Activated naive CD4-positive, alpha-beta T cell treated with anti-CD3 and anti-CD28 coated beads, Interleukin-2, amount 10 ng/mL, durations not matched to agents 7 days and 5 days (primary cell): Measurements from ENCODE around the gene SMIM32.

Source experiments
- CTCF ChIA-PET: fragments of 350-600 bp; sonication (Branson Sonifier 250); formaldehyde crosslinking; loops from one replicate; lab custom pipeline; 2021; ENCODE audit warnings: antibody characterized with exemption; lab: Charles Lee
- DNase-seq: peaks from one replicate; pipeline ENCODE4 v3.0.0-alpha.2; 2020
- H3K27ac Mint-ChIP-seq: one replicate; pipeline ENCODE4 v1.8.0; 2021; ENCODE audit warnings: mild to moderate bottlenecking, moderate library complexity, mixed read lengths
- H3K27me3 Mint-ChIP-seq: one replicate; pipeline ENCODE4 v1.8.0; 2021; ENCODE audit warnings: mild to moderate bottlenecking, mixed read lengths
- H3K36me3 Mint-ChIP-seq: one replicate; pipeline ENCODE4 v1.8.0; 2021; ENCODE audit warnings: mixed read lengths
- H3K4me1 Mint-ChIP-seq: one replicate; pipeline ENCODE4 v1.8.0; 2021; ENCODE audit warnings: mixed read lengths
- H3K4me3 Mint-ChIP-seq: one replicate; pipeline ENCODE4 v1.8.0; 2021; ENCODE audit warnings: mild to moderate bottlenecking, moderate library complexity, mixed read lengths
- H3K9me3 Mint-ChIP-seq: one replicate; pipeline ENCODE4 v1.8.0; 2021; ENCODE audit warnings: mixed read lengths

The SMIM32 gene

GRCh38 chr5:136188859-136189258 lies 4.1 kb downstream of the SMIM32 start:
- Mint-ChIP-seq H3K27me3 (peaks cover 40% of the 10 kb centered on the region), H3K9me3 (no peaks in the 10 kb centered on the region), H3K36me3 (no peaks in the 10 kb centered on the region), H3K4me3 (no peak overlapping the region), H3K27ac (no peak overlapping the region), H3K4me1 (no peaks in the 10 kb centered on the region)
- DNase-seq, result no peak
- CTCF ChIA-PET, result interaction anchor here (1.4 kb wide), 1 partner anchor 24 kb away, joined by 6 read pairs; no protein-coding TSS in a partner anchor

GRCh38 chr5:136186796-136187195 lies 6.2 kb downstream of the SMIM32 start:
- H3K27me3 Mint-ChIP-seq, result peaks cover 19% of the 10 kb centered on the region
- no peak for DNase-seq
- no peaks in the 10 kb centered on the region for H3K4me1 Mint-ChIP-seq
- no peak overlapping the region for H3K27ac Mint-ChIP-seq
- H3K36me3 Mint-ChIP-seq, result no peaks in the 10 kb centered on the region
- H3K9me3 Mint-ChIP-seq, result no peaks in the 10 kb centered on the region
- H3K4me3 Mint-ChIP-seq, result no peak overlapping the region
- CTCF ChIA-PET, result no interaction called here

GRCh38 chr5:136185974-136186665 lies 6.8 kb downstream of the SMIM32 start:
- H3K9me3 Mint-ChIP-seq, result no peaks in the 10 kb centered on the region

GRCh38 chr5:136182618-136183017 lies 10.3 kb downstream of the SMIM32 start:
- Mint-ChIP-seq H3K9me3 (no peaks in the 10 kb centered on the region), H3K36me3 (no peaks in the 10 kb centered on the region), H3K4me3 (no peak overlapping the region), H3K27ac (no peak overlapping the region), H3K27me3 (no peaks in the 10 kb centered on the region), H3K4me1 (no peaks in the 10 kb centered on the region)
- CTCF ChIA-PET, result no interaction called here
- DNase-seq, result no peak

More at GRCh38 chr5:136185974-136186665, 6.8 kb downstream of the SMIM32 start:
- Mint-ChIP-seq H3K27me3 (peaks cover 13% of the 10 kb centered on the region), H3K4me3 (no peak overlapping the region), H3K36me3 (no peaks in the 10 kb centered on the region), H3K4me1 (no peaks in the 10 kb centered on the region), H3K27ac (no peak overlapping the region)
- no peak for DNase-seq
- CTCF ChIA-PET, result interaction anchor here (1.3 kb wide), 1 partner anchor 12 kb away, joined by 3 read pairs; no protein-coding TSS in a partner anchor

- Mint-ChIP-seq H3K4me1 (no peaks in the 10 kb centered on the region), H3K36me3 (no peaks in the 10 kb centered on the region), H3K4me3 (no peak overlapping the region), H3K27ac (no peak overlapping the region), H3K9me3 (no peaks in the 10 kb centered on the region), H3K27me3 (no peaks in the 10 kb centered on the region)
- CTCF ChIA-PET, result interaction anchor here (0.8 to 2.1 kb wide), 3 partner anchors 11 to 283 kb away, joined by 3 to 8 read pairs (median 3); no protein-coding TSS in a partner anchor
- no peak for DNase-seq
Measured at GRCh38 chr5:136174021-136174659, 18.8 kb downstream of the SMIM32 start.

- H3K4me1 Mint-ChIP-seq, result no peaks in the 10 kb centered on the region
- no peaks in the 10 kb centered on the region for H3K36me3 Mint-ChIP-seq
- no peak overlapping the region for H3K27ac Mint-ChIP-seq
- H3K9me3 Mint-ChIP-seq, result no peaks in the 10 kb centered on the region
- no peak overlapping the region for H3K4me3 Mint-ChIP-seq
- CTCF ChIA-PET, result no interaction called here
- no peaks in the 10 kb centered on the region for H3K27me3 Mint-ChIP-seq
- DNase-seq, result no peak
Measured at GRCh38 chr5:136169218-136169617, 23.7 kb downstream of the SMIM32 start.

- H3K36me3 Mint-ChIP-seq, result no peaks in the 10 kb centered on the region
- no peak for DNase-seq
- no peaks in the 10 kb centered on the region for H3K4me1 Mint-ChIP-seq
- no peaks in the 10 kb centered on the region for H3K27me3 Mint-ChIP-seq
- CTCF ChIA-PET, result no interaction called here
- H3K27ac Mint-ChIP-seq, result no peak overlapping the region
- H3K9me3 Mint-ChIP-seq, result no peaks in the 10 kb centered on the region
- no peak overlapping the region for H3K4me3 Mint-ChIP-seq
Measured at GRCh38 chr5:136166909-136167308, 26.1 kb downstream of the SMIM32 start.

GRCh38 chr5:136164226-136164625 lies 28.7 kb downstream of the SMIM32 start:
- Mint-ChIP-seq H3K27me3 (peaks cover 4% of the 10 kb centered on the region), H3K36me3 (no peaks in the 10 kb centered on the region), H3K27ac (no peak overlapping the region), H3K4me1 (no peaks in the 10 kb centered on the region), H3K4me3 (no peak overlapping the region), H3K9me3 (no peaks in the 10 kb centered on the region)
- no peak for DNase-seq
- CTCF ChIA-PET, result no interaction called here

GRCh38 chr5:136162008-136162407 lies 31.0 kb downstream of the SMIM32 start:
- CTCF ChIA-PET, result no interaction called here
- H3K4me1 Mint-ChIP-seq, result no peaks in the 10 kb centered on the region
- no peak overlapping the region for H3K4me3 Mint-ChIP-seq
- H3K27ac Mint-ChIP-seq, result no peak overlapping the region
- peaks cover 4% of the 10 kb centered on the region for H3K27me3 Mint-ChIP-seq
- no peaks in the 10 kb centered on the region for H3K36me3 Mint-ChIP-seq
- no peaks in the 10 kb centered on the region for H3K9me3 Mint-ChIP-seq
- no peak for DNase-seq

- Mint-ChIP-seq H3K4me1 (no peaks in the 10 kb centered on the region), H3K9me3 (no peaks in the 10 kb centered on the region), H3K36me3 (no peaks in the 10 kb centered on the region), H3K27me3 (peaks cover 4% of the 10 kb centered on the region), H3K27ac (no peak overlapping the region), H3K4me3 (no peak overlapping the region)
- DNase-seq, result no peak
- CTCF ChIA-PET, result interaction anchor here (0.6 kb wide), 1 partner anchor 46 kb away, joined by 4 read pairs; no protein-coding TSS in a partner anchor
Measured at GRCh38 chr5:136159457-136159856, 33.5 kb downstream of the SMIM32 start.

GRCh38 chr5:136157514-136157913 lies 35.4 kb downstream of the SMIM32 start:
- no peak for DNase-seq
- H3K36me3 Mint-ChIP-seq, result no peaks in the 10 kb centered on the region
- H3K4me1 Mint-ChIP-seq, result no peaks in the 10 kb centered on the region
- H3K27me3 Mint-ChIP-seq, result peaks cover 4% of the 10 kb centered on the region
- no peak overlapping the region for H3K27ac Mint-ChIP-seq
- H3K4me3 Mint-ChIP-seq, result no peak overlapping the region
- H3K9me3 Mint-ChIP-seq, result no peaks in the 10 kb centered on the region
- CTCF ChIA-PET, result no interaction called here

- H3K36me3 Mint-ChIP-seq, result no peaks in the 10 kb centered on the region
- DNase-seq, result no peak
- CTCF ChIA-PET, result no interaction called here
Measured at GRCh38 chr5:136155761-136156160, 37.2 kb downstream of the SMIM32 start.

GRCh38 chr5:136155078-136155477 lies 37.9 kb downstream of the SMIM32 start:
- no peaks in the 10 kb centered on the region for H3K36me3 Mint-ChIP-seq
- no peaks in the 10 kb centered on the region for H3K4me1 Mint-ChIP-seq
- no peaks in the 10 kb centered on the region for H3K27me3 Mint-ChIP-seq

More at GRCh38 chr5:136155761-136156160, 37.2 kb downstream of the SMIM32 start:
- no peak overlapping the region for H3K27ac Mint-ChIP-seq
- H3K27me3 Mint-ChIP-seq, result peaks cover 1% of the 10 kb centered on the region
- no peaks in the 10 kb centered on the region for H3K4me1 Mint-ChIP-seq
- no peak overlapping the region for H3K4me3 Mint-ChIP-seq
- H3K9me3 Mint-ChIP-seq, result no peaks in the 10 kb centered on the region

GRCh38 chr5:136153581-136154236 lies 39.3 kb downstream of the SMIM32 start:
- Mint-ChIP-seq H3K4me1 (no peaks in the 10 kb centered on the region), H3K27ac (no peak overlapping the region), H3K4me3 (no peak overlapping the region), H3K27me3 (no peaks in the 10 kb centered on the region), H3K9me3 (no peaks in the 10 kb centered on the region), H3K36me3 (no peaks in the 10 kb centered on the region)
- CTCF ChIA-PET, result no interaction called here
- DNase-seq, result no peak

More at GRCh38 chr5:136155078-136155477, 37.9 kb downstream of the SMIM32 start:
- Mint-ChIP-seq H3K9me3 (no peaks in the 10 kb centered on the region), H3K27ac (no peak overlapping the region), H3K4me3 (no peak overlapping the region)
- CTCF ChIA-PET, result no interaction called here
- DNase-seq, result no peak
